ENCODE results near the gene CYSRT1.
A peak's percentile ranks its signal among the peaks of the same experiment; 100 is the strongest.

The CYSRT1 gene

DNA sequence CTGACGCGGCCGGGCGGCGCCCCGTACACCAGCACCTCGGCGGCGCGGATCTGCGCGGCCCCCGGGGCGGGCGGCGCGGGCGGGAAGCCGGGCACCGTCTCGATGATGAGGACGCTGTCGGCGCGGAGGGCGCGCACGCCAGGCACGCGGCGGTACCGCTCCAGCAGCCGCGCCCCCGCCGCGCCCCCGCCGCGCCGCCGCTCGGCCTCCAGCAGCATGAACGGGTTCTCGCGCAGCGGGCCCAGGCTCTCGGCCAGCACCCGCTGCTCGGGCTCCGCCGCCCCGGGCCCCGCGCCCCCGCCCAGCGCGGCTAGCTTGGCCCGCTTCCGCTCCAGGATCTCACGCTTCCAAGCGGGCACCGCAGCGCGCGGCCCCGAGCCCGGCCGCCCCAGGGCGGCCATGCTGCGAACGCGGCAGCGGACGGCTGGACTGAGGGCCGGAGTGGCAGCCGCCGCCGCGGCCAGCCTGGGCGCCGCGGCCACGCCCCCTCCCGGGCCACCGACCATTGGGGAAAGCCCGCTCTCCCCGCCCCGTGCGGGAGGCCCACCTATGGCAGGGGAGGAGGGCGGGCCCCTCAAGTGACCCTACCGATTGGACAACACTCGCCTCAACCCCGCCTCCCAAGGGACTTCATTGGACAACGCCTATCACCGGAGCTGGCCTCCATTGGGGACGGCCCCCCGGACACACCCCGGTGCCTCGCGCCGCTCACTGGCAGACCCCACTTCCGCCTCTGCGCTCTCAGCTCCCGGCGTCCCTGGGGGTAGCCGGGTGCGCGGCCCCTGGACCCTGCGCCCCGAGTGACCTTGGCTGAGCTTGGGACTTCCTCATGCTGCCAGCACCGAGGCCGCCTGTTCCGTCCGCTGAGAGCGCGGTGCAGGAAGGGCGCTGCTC lies 24.4 kb upstream of the CYSRT1 start, which contains the start of gene TPRN:
TPRN (minus strand) TSS at position 431 of the 894 bp plus-strand sequence; CDS start at position 401, 30 bp downstream.
- no peak for TF ChIP-seq CTCF (IDR thresholded peaks at IDR 0.05; ENCODE audit: low read depth, low read length, missing control alignments)
- peak within 1 kb of the TSS; percentile 53 for H3K4me3 ChIP-seq (replicated peaks; ENCODE audit: low read depth, low read length)
- DNase-seq (ENCODE audit: extremely low read depth, low read depth): peak; percentile 92

DNA sequence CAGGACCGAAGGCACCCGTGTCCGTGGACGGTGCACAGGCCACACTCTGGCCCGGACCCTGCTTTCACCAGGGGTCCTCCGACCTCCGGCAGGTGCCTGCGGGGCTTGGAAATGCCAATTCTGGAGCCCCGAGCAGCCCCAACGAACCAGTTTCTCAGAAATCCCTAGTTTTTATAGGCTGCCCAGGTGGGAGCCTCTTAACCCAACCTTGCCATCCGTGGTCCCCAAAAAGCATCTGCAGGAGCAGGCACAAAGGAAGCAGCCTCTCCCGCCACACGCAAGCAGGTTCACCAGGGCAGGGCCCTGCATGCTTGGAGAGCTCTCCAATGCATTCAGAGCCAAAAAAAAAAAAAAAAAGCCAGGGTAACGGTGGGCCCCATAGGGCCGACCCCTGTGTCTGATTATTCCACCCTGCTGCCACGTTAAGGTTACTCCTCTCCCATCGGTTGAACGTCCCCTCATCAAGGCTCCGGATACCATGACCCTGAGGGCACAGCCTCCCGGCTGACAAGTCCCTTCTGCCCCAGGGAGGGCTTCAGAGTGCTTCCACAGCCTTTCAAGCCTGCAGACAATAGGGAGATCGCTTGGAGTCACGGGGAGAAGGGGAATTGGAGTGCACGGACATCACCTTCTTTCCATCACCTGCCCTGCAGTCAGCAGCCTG lies 23.6 kb upstream of the CYSRT1 start:
- no peak for TF ChIP-seq CTCF (IDR thresholded peaks at IDR 0.05; ENCODE audit: low read depth, low read length, missing control alignments)
- peak overlapping the region; percentile 53 for H3K4me3 ChIP-seq (replicated peaks; ENCODE audit: low read depth, low read length)
- no peak for DNase-seq (ENCODE audit: extremely low read depth, low read depth)

DNA sequence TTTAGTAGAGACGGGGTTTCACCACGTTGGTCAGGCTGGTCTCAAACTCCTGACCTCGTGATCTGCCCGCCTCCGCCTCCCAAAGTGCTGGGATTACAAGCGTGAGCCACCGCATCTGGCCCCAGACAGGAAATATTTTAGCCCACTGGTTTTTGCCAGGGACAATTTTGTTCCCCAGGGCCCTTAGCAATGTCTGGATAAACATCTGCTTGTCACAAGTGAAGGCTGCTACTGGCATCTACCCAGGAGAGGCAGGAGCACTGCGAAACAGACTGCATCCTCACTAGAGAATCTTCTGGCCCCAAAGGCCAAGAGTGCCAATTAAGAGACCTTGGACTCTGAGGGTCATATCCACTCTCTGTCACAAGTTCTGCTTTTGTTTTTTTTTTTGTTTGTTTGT lies 22.0 kb upstream of the CYSRT1 start:
- no peak overlapping the region for H3K4me3 ChIP-seq (replicated peaks; ENCODE audit: low read depth, low read length)
- no peak for TF ChIP-seq CTCF (IDR thresholded peaks at IDR 0.05; ENCODE audit: low read depth, low read length, missing control alignments)
- no peak for DNase-seq (ENCODE audit: extremely low read depth, low read depth)

DNA sequence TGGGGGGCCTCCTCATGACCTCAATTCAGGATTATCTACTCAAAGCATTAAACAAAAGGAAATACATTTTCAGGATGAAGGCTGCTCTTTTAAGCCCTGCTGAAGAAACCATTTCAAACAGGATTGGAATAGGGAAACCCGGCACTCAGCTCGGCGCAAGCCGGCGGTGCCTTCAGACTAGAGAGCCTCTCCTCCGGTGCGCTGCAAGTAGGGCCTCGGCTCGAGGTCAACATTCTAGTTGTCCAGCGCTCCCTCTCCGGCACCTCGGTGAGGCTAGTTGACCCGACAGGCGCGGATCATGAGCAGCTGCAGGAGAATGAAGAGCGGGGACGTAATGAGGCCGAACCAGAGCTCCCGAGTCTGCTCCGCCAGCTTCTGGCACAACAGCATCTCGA lies 20.2 kb upstream of the CYSRT1 start:
- DNase-seq (ENCODE audit: extremely low read depth, low read depth): no peak
- H3K4me3 ChIP-seq (replicated peaks; ENCODE audit: low read depth, low read length): peak overlapping the region; percentile 67
- TF ChIP-seq CTCF (IDR thresholded peaks at IDR 0.05; ENCODE audit: low read depth, low read length, missing control alignments): no peak

DNA sequence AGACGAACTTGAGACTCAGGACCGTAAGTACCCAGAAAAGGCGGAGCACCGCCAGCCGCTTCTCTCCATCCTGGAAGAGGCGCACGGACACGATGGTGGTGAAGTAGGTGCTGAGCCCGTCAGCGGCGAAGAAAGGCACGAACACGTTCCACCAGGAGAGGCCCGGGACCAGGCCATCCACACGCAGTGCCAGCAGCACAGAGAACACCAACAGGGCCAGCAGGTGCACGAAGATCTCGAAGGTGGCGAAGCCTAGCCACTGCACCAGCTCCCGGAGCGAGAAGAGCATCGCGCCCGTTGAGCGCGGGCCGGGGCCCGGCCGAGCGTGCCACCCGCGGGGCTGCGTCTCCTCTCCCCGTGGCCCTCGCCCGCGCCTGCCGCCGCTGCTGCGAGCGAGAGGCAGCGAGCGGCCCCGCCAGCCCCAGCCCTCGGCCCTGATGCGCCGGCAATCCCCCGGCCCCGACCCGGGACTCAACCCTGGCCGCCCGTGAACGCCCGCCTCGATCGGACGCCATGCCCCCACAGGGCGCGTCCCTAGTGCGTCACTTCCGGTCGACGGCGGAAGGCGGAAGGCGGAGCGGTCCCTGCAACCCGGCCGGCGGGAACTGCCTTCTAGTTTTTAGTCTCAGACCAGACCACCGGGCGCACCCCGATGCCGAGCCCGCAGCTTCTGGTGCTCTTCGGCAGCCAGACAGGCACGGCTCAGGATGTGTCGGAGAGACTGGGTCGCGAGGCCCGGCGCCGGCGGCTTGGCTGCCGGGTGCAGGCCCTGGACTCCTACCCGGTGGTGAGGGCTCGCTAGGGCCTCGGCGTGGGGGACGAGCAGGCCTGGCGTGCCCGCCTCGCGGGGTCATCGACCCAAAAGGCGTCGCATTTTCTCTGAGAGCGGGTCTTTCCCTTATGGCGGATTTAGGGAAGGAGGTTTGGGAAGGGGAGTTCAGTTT lies 19.6 kb upstream of the CYSRT1 start, which contains the start of the genes NDOR1 and TMEM203:
NDOR1 (plus strand) TSS at position 575 of the 944 bp plus-strand sequence; CDS start at position 653, 78 bp downstream.
TMEM203 (minus strand) TSS at position 523 of the 944 bp plus-strand sequence; CDS start at position 289, 234 bp downstream.
- H3K4me3 ChIP-seq (replicated peaks; ENCODE audit: low read depth, low read length): peak within 1 kb of the TSS; percentile 67
- peak; percentile 32 for DNase-seq (ENCODE audit: extremely low read depth, low read depth)

More for the DNA sequence above, 19.6 kb upstream of the CYSRT1 start, which contains the start of the genes NDOR1 and TMEM203:
- no peak for TF ChIP-seq CTCF (IDR thresholded peaks at IDR 0.05; ENCODE audit: low read depth, low read length, missing control alignments)

Measured in HFF-Myc (cell line).